Astrocyte (in vitro differentiated cells and primary cell): ENCODE measurements around the gene TCHHL1.

Experiments
- CTCF ChIP-seq: IDR thresholded peaks from 2 replicates; pipeline ENCODE4 v1.5.1; 2011; ENCODE audit warnings: low read depth, mild to moderate bottlenecking, inconsistent platforms, low read length, moderate library complexity; ENCODE audit not compliant: insufficient read depth
- EZH2 ChIP-seq: IDR thresholded peaks from 2 replicates; pipeline ENCODE4 v1.6.1; 2012; ENCODE audit warnings: mild to moderate bottlenecking, low read length, inconsistent platforms; ENCODE audit not compliant: insufficient read depth

DNA sequence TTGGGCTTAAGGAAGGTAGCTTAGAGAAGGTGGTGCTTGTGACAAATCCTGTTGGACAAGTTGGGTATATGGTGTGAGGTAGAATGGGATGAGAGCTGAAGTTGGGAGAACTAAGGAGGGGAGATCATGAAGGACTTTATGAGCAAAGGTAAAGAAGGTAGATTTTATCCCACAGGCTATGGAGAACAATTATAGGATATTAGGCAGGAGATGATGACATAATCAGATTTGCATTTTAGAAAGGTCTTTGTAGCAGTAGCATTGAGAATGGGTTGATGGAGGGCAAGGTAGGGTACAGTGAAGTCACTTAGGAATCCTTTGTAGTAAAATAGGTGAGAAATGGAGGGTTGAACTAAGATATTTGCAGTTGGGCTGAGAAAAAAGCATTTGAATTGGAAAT is 41.3 kb upstream of the TCHHL1 start:
- TF ChIP-seq CTCF (no peak), EZH2 (no peak)
